GM18861 (cell line): ENCODE measurements around the gene HPSE2.
"Not testable (repeated sequence)": the region's sequence is repeated elsewhere in the genome, so short reads cannot be mapped to it uniquely, and the experiment has no call there.

Source experiments
- ATAC-seq: cut with Tn5 transposase; IDR thresholded peaks from one replicate; pipeline ENCODE4 v1.9.1; 2021; ENCODE audit not compliant: unreplicated experiment

The HPSE2 gene

DNA sequence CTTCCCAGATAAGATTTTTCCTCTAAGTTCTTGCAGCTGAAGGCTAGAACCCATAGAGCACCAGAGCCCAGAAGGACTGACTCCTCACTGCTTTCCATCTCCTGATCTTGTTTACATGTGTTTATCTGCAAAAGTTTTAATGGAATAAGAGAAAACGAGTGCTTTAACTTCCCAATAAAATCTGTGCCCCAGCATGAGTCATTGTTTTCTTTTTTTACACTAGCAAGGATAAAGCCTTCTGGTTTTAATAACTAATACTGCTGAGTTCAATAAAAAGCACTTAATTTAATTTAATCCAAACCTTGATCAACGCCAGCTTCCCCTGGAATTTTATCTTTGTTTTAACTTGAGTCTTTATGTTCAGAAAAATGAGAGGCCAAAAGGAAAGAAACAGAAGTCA, 227.6 kb downstream of the HPSE2 start:
- ATAC-seq, result no peak

DNA sequence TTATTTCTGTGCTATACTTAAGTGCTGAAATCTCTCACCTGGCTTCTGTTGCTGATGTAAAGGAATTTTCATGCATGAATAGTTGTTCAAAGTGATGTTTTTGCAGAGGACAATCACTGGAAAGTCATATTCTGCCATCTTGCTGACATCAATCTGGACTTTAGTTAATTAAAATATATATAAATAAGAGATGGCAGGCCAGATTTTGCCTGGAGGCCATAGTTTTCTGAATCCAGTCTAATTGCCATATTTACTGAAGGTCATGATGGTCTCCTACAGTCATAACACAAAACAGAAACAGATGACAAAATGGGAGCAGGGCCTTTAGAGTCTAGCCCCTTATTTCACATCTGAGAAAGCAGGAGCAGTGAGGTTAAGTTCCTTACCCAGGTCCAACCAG, 228.2 kb downstream of the HPSE2 start:
- ATAC-seq, result no peak

DNA sequence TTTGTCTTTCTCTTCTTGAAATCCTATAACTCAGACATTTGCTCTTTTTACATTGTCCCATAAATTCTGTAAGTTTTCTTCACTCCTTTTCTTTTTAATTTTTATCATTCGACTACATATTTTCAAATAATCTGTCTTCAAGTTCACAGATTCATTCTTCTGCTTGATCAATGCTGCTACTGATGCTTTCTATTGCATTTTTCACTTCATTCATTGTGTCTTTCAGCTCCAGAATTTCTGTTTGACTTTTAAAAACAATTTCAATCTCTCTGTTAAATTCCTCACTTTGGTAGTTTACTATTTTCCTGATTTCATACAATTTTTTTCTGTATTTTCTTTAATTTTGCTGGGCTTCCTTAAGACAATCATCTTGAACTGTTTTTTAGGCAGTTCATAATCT, 230.4 kb downstream of the HPSE2 start:
- ATAC-seq, result no peak

DNA sequence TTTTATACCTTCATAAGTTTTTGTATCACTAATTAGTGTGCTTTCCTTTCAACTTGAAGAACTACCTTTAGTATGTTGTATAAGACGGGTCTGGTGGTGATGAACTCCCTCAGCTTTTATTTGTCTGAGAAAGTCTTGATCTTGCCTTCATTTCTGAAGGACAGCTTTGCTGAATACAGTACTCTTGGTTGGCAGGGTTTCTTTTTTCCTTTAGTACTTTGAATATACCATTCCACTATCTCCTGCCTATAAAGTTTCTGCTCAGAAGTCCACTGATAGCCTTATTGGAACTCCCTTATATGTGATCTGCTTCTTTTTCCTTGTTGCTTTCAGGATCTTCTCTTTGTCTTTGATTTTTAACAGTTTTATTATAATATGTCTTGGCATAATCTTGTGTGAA, 230.9 kb downstream of the HPSE2 start:
- ATAC-seq, result no peak

DNA sequence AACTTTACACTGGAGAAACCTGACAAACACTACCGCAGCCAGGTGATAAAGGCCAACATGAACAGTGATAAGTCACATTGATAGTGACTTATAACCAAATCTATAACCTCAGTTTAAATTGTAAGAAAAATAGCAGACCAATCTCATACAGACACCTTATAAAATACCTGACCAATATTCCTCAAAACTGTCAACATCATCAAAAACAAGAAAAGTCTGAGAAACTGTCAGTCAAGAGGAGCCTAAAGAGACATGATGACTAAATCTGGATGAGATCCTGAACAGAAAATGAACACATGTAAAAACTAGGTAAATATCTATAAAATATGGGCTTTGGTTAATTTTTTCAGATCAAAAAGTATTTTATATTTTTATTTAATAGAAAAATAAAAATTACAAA, 233.3 kb downstream of the HPSE2 start:
- ATAC-seq, result no peak

DNA sequence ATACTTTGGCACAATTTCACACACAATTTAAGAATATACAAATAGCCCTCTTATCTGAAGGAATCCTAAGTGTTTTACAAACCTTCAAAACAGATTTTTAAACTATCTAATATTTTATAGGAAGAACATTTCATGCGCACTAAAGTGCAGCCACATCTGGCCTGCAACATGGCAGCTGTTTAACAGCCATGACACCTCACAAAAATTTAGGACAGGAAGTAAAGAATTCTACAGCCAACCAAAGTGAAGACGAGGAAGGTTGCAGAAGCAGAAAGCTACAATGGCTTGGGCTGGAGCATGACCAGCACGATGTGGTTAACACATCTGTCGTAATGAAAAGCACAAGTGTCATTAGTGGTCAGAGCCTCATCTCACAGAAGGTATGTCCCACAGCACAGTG, 238.1 kb downstream of the HPSE2 start:
- ATAC-seq, result no peak

DNA sequence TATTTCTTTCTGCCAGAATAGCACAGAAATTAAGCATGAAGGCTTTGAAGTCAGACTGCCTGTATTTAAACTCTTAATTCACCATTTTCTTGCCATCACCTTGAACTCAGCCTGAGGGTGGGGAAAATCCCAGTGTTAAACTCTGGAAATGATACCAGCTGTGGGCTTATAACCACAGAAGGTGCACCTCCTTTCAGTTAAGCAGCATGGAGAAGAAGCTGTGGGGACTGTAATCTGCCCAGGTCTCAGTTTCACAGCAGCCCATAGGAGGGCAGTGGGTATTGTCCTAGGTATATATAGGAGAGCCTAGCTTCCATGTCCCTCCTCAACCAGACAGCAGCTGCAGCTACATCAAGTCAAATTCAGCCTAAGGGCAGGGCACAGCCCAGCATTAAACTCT, 241.6 kb downstream of the HPSE2 start:
- no peak for ATAC-seq

DNA sequence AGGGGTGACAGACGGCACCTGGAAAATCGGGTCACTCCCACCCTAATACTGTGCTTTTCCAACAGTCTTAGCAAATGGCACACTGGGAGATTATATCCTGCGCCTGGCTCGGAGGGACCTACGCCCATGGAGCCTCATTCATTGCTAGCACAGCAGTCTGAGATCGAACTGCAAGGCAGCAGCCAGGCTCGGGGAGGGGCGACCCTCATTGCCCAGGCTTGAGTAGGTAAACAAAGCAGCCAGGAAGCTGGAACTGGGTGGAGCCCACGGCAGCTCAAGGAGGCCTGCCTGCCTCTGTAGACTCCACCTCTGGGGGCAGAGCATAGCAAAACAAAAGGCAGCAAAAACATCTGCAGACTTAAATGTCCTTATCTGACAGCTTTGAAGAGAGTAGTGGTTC, 251.9 kb downstream of the HPSE2 start:
- not testable (repeated sequence) for ATAC-seq

DNA sequence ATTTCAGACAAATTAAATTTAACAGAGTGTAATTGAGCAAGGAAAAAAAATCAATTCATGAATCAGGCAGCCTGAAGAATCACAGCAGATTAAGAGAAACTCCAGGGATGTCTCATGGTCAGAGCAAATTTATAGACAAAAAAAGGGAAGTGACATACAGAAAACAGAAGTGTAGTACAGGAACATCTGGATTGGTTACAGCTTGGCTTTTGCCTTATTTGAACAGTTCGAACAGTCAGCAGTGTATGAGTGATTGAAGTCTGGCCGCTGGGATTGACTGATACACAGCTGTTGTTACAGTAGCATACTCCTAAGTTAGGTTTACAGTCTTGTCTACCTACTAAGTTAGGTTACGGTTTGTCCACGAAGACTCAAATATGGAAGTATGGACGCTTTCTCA, 255.3 kb downstream of the HPSE2 start:
- ATAC-seq, result no peak

DNA sequence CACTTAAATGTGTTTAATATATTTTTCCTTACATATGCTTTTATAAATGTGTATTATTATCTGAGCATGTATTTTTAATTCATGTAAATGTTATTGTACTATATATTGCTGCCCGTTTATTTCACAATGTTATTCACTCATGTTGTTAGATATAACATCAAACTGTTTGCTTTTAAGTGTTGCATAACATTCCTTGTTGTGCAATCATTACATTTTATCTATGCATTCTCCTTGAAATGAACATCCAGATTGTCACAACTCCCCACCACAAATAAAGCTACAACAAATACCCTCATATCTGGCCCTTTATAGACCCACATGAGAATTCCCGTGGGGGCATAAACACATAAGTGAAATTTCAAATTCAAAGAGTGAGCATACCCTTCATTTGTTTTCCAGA, 264.2 kb downstream of the HPSE2 start:
- no peak for ATAC-seq

DNA sequence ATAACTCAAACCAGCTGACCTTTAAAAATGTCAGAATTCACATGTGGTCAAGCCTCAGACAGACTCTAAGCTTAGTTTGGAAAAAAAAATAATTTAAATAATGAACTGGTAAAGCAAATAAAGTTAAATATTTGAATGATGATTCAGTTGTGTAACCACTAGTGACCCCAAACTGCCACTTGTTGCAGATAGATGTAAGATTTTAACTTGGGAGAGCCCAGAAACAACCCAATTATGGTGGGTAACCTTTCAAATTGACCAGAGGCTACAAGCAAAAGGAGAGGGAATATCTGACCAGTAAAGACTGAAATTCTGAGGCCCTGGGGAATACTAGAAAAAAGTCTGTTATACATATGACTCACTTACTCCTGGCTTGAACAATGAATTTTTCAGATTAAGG, 268.1 kb downstream of the HPSE2 start:
- no peak for ATAC-seq

DNA sequence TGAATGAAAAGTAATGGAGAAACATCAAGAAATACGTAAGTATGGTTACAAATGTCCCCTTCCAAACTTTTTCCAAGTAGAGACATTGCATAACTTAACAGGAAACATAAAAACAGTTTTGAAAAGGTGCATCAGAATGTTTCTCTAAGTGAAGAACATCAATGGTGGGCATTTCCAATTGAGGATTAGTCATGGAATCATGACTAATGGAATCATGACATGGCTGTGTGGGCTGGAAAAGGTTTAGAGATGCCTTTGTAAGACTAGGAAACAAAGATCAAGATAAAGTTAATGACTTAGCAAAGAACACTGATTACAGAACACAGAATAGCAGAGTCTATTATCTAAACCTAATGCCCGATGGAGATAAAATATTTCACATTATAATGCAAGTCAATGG, 272.0 kb downstream of the HPSE2 start:
- ATAC-seq, result no peak

DNA sequence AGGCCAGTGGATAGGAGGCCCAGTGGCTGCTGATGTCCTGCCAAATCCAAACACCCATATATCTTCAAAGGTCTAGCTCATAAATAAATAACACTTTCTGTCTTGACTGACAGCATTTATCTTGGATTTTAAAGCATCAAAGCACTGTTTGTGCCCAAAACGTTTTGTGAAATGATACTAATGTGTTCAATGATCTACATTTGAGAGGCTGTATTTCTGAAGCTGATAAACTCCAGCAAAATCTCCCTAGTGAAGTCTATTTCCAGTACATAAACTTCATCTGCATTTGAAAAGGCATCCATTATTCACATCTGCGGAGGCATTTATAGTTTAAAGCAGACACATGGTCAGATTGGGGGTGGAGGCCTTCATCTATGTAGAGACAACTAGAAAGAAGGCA, 276.3 kb downstream of the HPSE2 start:
- ATAC-seq, result no peak

DNA sequence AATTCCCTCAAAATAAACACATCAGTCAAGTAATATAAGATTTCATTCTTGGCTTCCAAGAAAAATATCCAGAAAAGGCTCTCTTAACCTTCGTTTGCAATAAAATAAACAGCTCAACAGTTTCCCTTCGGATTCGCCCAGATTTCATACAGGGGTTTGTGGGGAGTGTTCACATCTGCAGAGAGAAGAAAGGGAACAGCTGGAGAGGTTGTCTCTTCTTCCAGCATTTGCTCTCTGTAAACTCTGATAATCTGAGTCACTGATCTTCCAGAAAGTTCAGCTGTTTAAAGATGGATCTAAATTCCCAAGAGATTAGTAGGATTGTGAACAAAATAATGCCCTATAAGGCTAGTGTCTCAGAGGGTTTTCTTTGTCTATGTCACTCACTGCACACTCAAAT, 277.9 kb downstream of the HPSE2 start:
- no peak for ATAC-seq

DNA sequence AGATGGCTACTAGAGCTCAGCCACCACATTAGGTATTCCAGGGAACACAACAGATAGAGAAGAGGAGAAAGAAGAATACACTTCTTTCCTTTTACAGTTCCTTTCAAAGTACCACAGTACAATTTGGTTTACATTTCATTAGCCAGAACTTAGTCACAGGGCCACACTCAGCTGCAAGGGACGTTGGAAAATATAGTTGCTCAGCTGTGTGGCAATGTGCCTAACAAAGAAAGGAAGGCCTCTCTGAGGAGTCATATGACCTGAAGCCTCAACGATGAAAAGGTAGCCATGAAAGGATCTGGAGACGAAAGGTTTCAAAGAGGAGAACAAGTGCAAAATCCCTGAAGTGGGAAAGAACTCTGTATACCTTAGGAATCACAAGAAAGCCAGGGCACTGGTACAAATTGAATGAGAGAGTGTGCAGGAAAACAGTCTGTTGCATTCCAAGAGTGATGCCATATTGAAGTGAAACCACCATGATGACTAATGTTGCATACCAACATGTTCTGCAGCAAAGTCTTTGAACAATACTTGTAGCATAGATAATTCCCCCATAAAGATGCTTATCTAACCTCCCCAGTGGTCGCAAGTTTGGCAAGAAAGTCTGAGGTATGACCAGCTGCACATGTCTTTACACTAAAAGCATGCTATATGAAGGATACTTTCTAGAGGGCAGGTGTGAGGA, 278.9 kb downstream of the HPSE2 start:
- no peak for ATAC-seq

DNA sequence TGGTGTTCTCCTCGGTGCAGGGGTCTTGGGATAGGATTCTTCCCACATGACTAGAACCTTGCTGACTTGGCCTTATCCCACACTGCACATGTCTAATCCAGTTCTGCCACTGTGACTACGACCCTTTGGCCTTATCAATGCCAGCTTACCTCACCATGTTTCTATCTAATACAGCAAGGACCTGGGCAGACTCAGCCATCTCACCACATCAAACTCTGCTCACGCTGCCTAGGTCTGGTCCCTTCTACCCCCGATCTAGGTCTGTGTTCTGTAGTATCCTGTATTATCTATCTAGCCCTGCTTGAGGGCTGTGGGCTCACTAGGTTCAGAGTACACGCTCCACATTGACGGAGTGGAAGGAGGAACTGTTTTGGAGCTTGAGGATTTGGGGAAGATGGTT, 282.4 kb downstream of the HPSE2 start:
- no peak for ATAC-seq

DNA sequence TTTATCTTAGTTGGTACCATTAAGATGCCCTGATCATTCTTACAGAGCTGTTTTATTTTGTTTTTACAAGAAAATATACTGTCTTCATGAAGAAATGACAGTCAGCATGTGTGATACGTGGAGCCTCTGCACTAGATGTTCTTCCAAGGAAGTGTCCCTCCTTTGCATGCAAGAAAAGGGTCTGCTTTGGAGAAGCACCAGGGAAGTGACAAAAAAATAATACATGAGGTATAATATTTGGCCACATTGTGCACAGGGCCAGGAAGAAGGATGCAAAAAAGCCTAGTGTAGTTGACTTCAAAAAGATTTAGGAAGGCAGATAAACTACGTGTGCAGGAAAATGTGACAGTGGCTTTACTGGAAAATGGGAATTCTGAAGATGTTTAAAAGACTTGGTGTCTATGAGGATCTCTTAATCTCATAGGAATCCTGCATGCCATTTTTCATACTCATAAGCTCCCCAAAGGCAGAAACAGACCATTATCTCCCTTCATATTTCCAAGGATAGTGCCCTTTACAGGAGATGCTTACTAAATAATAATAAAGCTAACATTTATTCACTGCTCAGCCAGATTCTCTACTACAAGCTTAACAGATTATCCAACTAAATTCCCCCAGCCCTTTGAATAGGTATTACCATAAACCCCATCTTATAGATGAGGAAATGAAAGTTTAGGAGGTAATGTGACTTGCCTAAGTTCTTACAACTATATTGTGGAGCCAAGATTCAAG, 284.2 kb downstream of the HPSE2 start:
- ATAC-seq, result no peak

DNA sequence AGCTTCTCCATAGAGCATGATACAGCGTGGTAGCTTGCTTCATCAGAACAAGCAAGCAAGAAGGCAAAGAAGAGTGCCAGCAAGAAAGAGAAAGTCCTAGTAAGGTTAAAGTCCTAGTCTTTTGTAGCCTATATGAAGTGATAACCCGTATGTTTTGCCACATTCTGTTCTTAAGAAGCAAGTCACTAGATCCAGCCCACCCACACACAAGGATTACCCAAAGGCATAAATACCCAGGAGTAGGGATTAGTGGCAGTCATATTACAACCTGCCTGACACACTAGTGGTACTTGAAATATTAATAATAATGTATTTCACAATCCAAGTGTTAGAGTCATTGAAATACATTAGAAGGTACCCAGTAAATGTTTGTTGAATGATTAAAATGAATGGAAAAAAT, 285.5 kb downstream of the HPSE2 start:
- no peak for ATAC-seq

DNA sequence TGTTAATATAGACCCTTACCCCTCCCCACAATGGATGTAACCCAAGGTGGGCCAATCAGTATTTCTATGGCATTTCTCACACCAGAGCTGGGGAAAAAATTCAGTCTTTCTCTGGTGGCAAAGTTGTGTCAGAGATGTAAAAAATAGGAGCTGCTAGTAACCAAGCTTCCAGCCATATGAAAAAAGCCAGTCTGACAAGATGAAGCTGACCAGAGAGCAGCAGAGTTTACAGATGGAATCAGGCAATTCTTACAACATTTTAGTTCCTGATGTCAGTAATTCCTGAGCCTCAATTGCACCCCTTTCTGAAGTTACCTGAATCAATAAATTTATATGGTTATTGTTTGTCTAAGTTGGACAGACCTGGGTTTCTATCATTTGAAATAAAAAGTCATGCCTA, 286.3 kb downstream of the HPSE2 start:
- no peak for ATAC-seq

DNA sequence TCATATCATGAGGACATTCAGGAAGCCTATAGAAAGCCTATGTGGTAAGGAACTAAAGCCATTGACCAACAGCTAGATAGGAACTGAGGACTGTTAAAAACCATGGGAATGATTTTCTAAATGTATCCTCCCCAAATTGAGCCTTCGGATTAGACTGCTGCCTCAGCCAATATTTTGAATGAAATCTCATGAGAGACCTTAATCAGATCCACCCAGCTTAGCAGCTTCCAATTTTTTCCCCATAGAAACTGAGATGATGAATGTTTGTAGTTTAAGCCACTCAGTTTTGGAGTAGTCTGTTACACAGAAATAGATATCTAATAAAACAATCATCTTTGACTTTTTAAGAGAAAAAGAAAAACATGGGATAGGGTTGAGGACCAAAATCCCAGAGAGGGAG, 292.0 kb downstream of the HPSE2 start:
- ATAC-seq, result no peak

DNA sequence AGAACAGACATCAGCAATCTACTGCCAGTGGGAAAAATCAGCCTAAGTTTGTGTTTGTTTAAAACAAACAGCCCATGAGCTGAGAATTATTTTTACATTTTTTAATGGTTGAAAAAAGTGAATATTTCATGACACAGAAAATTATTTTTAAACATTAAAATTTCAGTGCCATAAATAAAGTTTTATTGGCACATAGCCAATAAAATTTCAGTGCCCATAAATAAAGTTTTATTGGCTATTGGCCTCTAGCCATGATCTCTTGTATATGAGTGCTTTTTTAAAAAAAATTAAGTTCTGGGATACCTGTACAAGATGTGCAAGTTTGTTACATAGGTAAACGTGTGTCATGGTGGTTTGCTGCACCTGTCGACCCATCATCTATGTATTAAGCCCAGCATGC, 305.9 kb downstream of the HPSE2 start:
- no peak for ATAC-seq

DNA sequence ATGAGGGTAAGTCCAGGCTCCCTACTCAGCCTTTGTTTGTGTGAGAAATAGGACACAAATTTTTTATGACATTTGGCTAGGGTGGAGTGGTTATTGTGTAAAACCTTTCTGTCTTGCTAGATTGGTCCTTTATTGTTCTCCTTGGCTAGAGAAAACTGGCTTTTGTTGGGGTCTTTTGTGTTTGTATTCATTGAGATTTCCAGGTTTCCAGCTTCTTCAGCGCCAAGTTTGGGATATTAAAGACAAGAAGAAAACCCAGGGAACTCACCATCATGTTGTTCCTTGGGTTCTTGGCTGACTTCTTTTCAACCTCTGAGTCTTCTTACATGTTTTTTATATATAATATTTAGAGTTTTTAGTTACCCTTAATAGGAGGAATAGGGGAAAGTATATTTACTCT, 310.0 kb downstream of the HPSE2 start:
- ATAC-seq, result no peak

DNA sequence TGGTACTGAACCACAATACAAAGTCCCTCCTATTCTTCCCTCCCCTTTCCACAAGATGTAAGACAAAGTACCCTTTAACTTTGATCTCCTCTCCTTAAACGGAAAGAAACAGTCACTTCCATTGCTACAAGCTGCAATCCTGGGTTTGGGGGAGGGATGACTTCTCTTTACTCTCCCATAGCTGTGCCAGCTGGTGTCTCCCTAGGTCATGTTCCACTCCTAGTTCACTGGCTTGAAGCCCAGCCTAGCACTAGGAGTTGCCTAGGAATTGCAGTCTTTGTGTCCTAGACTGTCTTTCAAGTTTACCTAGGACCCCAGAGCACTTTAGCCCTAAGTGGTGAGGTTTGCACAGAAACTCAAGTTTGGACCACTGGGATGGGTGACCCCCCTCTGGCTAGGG, 311.1 kb downstream of the HPSE2 start:
- ATAC-seq, result no peak
